Measurements from ENCODE around the gene FRMD4A. TPM values are rescaled to one million over a fixed set of nuclear protein-coding genes. Genes with fewer than 3 reads are reported as not detected.

The FRMD4A gene
- polyA plus RNA-seq, 1 donor (not counting 4 experiments of a cell fraction or from before 2014, with no cell fraction given) = 12.9 TPM

DNA sequence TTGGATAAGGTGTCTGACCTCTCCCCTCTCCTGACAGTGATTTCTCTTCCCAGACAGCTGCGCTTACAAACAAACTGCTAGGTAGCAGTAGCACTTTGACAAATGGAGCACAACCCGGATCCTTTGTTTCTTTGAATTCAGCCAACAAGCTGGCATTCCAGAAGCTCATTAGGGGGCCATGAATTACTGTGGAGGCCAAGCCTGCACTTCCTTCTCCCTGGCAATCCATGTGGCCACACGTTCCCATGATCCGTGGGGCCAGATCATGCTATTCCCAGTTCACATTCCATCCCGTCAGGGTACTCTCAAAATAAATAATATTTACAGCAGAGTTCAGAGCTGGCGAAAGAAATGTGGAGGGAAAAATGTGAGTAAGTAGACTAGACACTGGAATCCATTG lies 571.6 kb downstream of the FRMD4A start:
- Histone ChIP-seq H3K27ac (ENCODE audit: control insufficient read depth, insufficient read depth, low read length) (peak overlapping the region; percentile 82), H3K27me3 (ENCODE audit: control insufficient read depth, extremely low read depth, insufficient read depth, low read length) (no peaks in the 10 kb centered on the region), H2AFZ (ENCODE audit: control insufficient read depth, low read length) (no peak overlapping the region), H3K9me1 (ENCODE audit: control insufficient read depth, extremely low read depth, insufficient read depth, low read length) (no peaks in the 10 kb centered on the region), H3K4me3 (ENCODE audit: control insufficient read depth in 2 of 3, extremely low read depth in 1 of 3, insufficient read depth in 2 of 3, low read depth in 1 of 3, low read length in 3 of 3) (no peak overlapping the region), H3K36me3 (ENCODE audit: control insufficient read depth in 2 of 2, extremely low read depth in 1 of 2, insufficient read depth in 2 of 2, low read length in 2 of 2) (no peaks in the 10 kb centered on the region), H3K4me2 (ENCODE audit: control insufficient read depth, extremely low read depth, insufficient read depth, low read depth, low read length) (no peak overlapping the region), H3K9me3 (ENCODE audit: control insufficient read depth, low read depth, low read length) (no peaks in the 10 kb centered on the region), H4K20me1 (ENCODE audit: control insufficient read depth, extremely low read depth, insufficient read depth, low read length) (no peaks in the 10 kb centered on the region), H3K79me2 (ENCODE audit: control insufficient read depth, insufficient read depth, low read length) (no peaks in the 10 kb centered on the region), H3K4me1 (ENCODE audit: control insufficient read depth, extremely low read depth, insufficient read depth, low read length) (peaks cover 39% of the 10 kb centered on the region), H3K9ac (ENCODE audit: control insufficient read depth, extremely low read depth, insufficient read depth, low read length) (no peak overlapping the region)
- DNase-seq (ENCODE audit: low read depth, low spot score) (no peak), FAIRE-seq (peak; percentile 55)
- dilution Hi-C loops (cut with MboI; ENCODE audit: extremely low pct_ligation_motif_present, low sequenced_read_pairs) = no loop called here
- TF ChIP-seq, protein P1, sequence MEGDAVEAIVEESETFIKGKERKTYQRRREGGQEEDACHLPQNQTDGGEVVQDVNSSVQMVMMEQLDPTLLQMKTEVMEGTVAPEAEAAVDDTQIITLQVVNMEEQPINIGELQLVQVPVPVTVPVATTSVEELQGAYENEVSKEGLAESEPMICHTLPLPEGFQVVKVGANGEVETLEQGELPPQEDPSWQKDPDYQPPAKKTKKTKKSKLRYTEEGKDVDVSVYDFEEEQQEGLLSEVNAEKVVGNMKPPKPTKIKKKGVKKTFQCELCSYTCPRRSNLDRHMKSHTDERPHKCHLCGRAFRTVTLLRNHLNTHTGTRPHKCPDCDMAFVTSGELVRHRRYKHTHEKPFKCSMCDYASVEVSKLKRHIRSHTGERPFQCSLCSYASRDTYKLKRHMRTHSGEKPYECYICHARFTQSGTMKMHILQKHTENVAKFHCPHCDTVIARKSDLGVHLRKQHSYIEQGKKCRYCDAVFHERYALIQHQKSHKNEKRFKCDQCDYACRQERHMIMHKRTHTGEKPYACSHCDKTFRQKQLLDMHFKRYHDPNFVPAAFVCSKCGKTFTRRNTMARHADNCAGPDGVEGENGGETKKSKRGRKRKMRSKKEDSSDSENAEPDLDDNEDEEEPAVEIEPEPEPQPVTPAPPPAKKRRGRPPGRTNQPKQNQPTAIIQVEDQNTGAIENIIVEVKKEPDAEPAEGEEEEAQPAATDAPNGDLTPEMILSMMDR (optimal IDR thresholded peaks at IDR 0.05 in 1 of 3, IDR thresholded peaks at IDR 0.05 in 1 of 3, conservative IDR thresholded peaks at IDR 0.05 in 1 of 3; ENCODE audit: extremely low read depth in 1 of 3, insufficient read depth in 2 of 3, low read length in 3 of 3) = no peak
- no peak for TF ChIP-seq EZH2 (IDR thresholded peaks at IDR 0.05; ENCODE audit: low read length)

DNA sequence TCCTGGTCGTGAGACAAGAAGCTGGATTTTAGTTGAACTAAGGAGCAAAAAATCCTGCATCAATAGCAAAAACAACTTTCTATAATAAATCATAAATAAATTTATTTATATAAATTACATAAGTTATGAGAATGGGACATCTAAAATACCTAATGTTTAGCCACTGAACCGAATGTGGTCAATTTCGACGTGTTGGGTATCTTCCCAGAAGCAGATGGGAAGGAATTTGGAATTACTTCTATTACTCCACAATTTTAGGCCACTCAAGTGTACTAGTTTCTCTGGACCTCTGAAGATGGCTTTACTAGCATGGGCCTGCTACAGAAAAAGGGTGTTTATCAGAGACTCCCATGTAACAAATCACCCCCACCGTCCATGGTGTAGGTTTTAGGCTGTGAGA lies 572.0 kb downstream of the FRMD4A start:
- Histone ChIP-seq H3K27me3 (ENCODE audit: control insufficient read depth, extremely low read depth, insufficient read depth, low read length) (no peaks in the 10 kb centered on the region), H3K4me1 (ENCODE audit: control insufficient read depth, extremely low read depth, insufficient read depth, low read length) (peaks cover 39% of the 10 kb centered on the region), H3K4me2 (ENCODE audit: control insufficient read depth, extremely low read depth, insufficient read depth, low read depth, low read length) (peak overlapping the region; percentile 46), H3K27ac (ENCODE audit: control insufficient read depth, insufficient read depth, low read length) (peak overlapping the region; percentile 82), H3K9ac (ENCODE audit: control insufficient read depth, extremely low read depth, insufficient read depth, low read length) (no peak overlapping the region), H3K9me3 (ENCODE audit: control insufficient read depth, low read depth, low read length) (no peaks in the 10 kb centered on the region), H3K36me3 (ENCODE audit: control insufficient read depth in 2 of 2, extremely low read depth in 1 of 2, insufficient read depth in 2 of 2, low read length in 2 of 2) (no peaks in the 10 kb centered on the region), H3K4me3 (ENCODE audit: control insufficient read depth in 2 of 3, extremely low read depth in 1 of 3, insufficient read depth in 2 of 3, low read depth in 1 of 3, low read length in 3 of 3) (no peak overlapping the region), H4K20me1 (ENCODE audit: control insufficient read depth, extremely low read depth, insufficient read depth, low read length) (no peaks in the 10 kb centered on the region), H3K9me1 (ENCODE audit: control insufficient read depth, extremely low read depth, insufficient read depth, low read length) (no peaks in the 10 kb centered on the region), H2AFZ (ENCODE audit: control insufficient read depth, low read length) (no peak overlapping the region), H3K79me2 (ENCODE audit: control insufficient read depth, insufficient read depth, low read length) (no peaks in the 10 kb centered on the region)
- TF ChIP-seq, protein P1 (optimal IDR thresholded peaks at IDR 0.05 in 1 of 3, IDR thresholded peaks at IDR 0.05 in 1 of 3, conservative IDR thresholded peaks at IDR 0.05 in 1 of 3; ENCODE audit: extremely low read depth in 1 of 3, insufficient read depth in 2 of 3, low read length in 3 of 3) = no peak
- no peak for TF ChIP-seq EZH2 (IDR thresholded peaks at IDR 0.05; ENCODE audit: low read length)
- no peak for DNase-seq (ENCODE audit: low read depth, low spot score)
- FAIRE-seq = no peak
- dilution Hi-C loops (cut with MboI; ENCODE audit: extremely low pct_ligation_motif_present, low sequenced_read_pairs) = no loop called here
